GM19463 (cell line): ENCODE measurements around the gene FGF19.

Experiments used
- ATAC-seq: cut with Tn5 transposase; IDR thresholded peaks from one replicate; pipeline ENCODE4 v1.9.1; 2021; ENCODE audit warnings: mild to moderate bottlenecking, moderate library complexity; ENCODE audit not compliant: unreplicated experiment

The FGF19 gene

GRCh38 chr11:69657911-69658625 is 45.8 kb downstream of the FGF19 start:
- ATAC-seq = no peak

GRCh38 chr11:69657456-69657910 is 46.3 kb downstream of the FGF19 start:
- no peak for ATAC-seq

GRCh38 chr11:69656536-69657455 is 47.0 kb downstream of the FGF19 start:
- no peak for ATAC-seq

GRCh38 chr11:69655479-69656428 is 48.1 kb downstream of the FGF19 start:
- no peak for ATAC-seq

GRCh38 chr11:69654660-69655478 is 49.0 kb downstream of the FGF19 start:
- ATAC-seq = no peak

GRCh38 chr11:69654001-69654659 is 49.7 kb downstream of the FGF19 start:
- no peak for ATAC-seq

GRCh38 chr11:69653406-69653960 is 50.3 kb downstream of the FGF19 start:
- ATAC-seq = no peak

GRCh38 chr11:69652999-69653398 is 50.8 kb downstream of the FGF19 start:
- no peak for ATAC-seq

GRCh38 chr11:69651834-69652620 is 51.8 kb downstream of the FGF19 start:
- no peak for ATAC-seq

- no peak for ATAC-seq
These were observed 52.9 kb downstream of the FGF19 start for GRCh38 chr11:69650832-69651344.

GRCh38 chr11:69650081-69650831 is 53.6 kb downstream of the FGF19 start:
- no peak for ATAC-seq

- no peak for ATAC-seq
These were observed 54.3 kb downstream of the FGF19 start for GRCh38 chr11:69649576-69649900.

- no peak for ATAC-seq
These were observed 54.9 kb downstream of the FGF19 start for GRCh38 chr11:69648679-69649575.
